ENCODE measurements around the gene TMEM138. TPM values are rescaled to one million over a fixed set of nuclear protein-coding genes. Genes with fewer than 3 reads are reported as not detected.

Gene TMEM138
- total RNA-seq, 1 donor, result 59.2 TPM

DNA sequence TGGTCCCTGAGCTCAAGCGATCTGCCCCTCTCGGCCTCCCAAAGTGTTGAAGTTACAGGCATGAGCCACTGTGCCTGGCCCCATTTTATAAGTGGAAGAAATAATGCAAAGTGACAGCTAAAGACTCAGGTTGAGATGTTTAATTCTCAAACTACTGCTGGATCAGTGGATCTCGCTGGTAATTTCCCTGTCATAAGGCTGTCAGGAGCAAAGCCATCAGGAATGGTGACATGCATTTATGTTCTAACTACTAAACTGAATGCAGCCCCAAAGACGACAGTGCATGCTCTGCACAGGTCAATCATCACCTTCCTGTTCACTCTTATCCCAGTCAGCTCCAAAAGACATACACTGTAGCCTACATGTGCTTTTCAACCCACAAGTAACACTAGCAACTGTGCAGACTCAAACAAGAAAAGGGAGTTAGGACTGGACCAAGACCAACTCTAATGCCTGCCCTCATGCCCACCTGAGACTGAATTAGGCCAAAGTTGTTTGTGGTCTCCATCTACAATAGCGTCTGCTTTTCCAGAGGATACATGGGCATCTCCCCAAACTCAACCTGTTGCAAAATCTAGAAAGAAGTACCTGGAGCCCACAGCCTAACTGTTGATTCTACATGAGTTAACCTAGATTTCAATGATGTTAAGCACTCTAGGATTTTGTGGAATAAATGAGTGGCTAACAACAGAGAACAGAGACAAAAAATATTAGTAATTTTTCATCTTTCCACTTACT lies 45.0 kb downstream of the TMEM138 start:
- TF ChIP-seq, protein P1, sequence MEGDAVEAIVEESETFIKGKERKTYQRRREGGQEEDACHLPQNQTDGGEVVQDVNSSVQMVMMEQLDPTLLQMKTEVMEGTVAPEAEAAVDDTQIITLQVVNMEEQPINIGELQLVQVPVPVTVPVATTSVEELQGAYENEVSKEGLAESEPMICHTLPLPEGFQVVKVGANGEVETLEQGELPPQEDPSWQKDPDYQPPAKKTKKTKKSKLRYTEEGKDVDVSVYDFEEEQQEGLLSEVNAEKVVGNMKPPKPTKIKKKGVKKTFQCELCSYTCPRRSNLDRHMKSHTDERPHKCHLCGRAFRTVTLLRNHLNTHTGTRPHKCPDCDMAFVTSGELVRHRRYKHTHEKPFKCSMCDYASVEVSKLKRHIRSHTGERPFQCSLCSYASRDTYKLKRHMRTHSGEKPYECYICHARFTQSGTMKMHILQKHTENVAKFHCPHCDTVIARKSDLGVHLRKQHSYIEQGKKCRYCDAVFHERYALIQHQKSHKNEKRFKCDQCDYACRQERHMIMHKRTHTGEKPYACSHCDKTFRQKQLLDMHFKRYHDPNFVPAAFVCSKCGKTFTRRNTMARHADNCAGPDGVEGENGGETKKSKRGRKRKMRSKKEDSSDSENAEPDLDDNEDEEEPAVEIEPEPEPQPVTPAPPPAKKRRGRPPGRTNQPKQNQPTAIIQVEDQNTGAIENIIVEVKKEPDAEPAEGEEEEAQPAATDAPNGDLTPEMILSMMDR (IDR thresholded peaks at IDR 0.05; ENCODE audit: insufficient read depth, low read depth, low read length), result no peak
- no peak for DNase-seq (ENCODE audit: low read depth)
- H3K4me3 ChIP-seq (ENCODE audit: low read depth, low read length), result no peak overlapping the region

DNA sequence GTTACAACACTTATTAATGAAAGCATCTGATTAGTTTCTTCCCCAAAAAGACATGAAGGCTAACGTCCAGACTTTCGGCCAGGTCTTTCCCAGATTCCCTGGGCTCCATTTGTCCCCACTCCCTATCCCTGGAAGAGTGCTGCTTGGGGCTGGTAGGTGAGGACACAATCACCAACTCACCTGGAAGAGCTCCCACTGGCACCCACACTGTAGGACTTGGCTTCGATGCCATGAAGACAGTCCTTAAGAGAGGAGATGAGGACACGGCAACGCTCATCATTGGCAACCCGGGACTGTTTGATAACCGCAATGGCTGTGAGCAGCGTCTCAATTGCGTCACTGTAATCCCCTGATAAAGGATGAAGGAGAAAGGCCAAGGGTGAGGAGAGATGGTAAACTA lies 49.4 kb downstream of the TMEM138 start:
- no peak overlapping the region for H3K4me3 ChIP-seq (ENCODE audit: low read depth, low read length)
- TF ChIP-seq, protein P1 (IDR thresholded peaks at IDR 0.05; ENCODE audit: insufficient read depth, low read depth, low read length), result no peak
- no peak for DNase-seq (ENCODE audit: low read depth)

DNA sequence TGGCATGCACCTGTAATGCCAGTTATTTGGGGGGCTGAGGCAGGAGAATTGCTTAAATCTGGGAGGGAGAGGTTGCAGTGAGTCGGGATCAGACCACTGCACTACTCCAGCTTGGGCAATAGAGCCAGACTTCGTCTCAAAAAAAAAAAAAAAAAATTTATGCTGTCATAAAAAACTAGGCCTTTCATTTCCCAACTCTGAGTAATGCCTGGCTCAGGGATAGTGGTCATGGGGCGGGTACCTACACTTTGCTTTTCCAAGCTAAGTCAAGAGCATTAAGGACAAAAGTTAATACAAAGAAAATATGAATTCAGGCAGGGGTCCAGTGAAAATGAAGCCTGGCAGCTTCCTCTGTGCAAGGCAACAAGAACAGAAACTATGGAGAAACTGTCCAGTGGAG lies 51.3 kb downstream of the TMEM138 start:
- no peak overlapping the region for H3K4me3 ChIP-seq (ENCODE audit: low read depth, low read length)
- DNase-seq (ENCODE audit: low read depth), result peak; percentile 39
- TF ChIP-seq, protein P1 (IDR thresholded peaks at IDR 0.05; ENCODE audit: insufficient read depth, low read depth, low read length), result no peak

DNA sequence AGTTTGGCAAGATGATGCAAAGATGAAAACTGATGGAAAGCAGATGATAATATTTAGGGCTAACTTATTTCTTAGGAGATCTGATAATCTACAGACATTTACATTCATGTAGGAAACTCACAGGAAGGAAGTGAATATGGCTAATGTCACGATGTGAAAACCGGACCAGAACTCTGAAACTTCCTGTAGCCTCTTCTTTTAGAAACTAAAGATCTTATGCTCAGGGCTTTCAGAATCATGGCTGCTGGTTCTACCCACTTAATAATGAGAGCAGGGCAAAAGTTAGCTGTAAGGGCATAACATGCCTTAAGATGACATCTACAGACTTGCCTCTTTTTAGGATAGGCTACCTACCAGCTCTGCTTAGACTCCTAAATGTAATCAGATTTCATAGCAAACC lies 52.4 kb downstream of the TMEM138 start:
- DNase-seq (ENCODE audit: low read depth), result no peak
- no peak overlapping the region for H3K4me3 ChIP-seq (ENCODE audit: low read depth, low read length)
- TF ChIP-seq, protein P1 (IDR thresholded peaks at IDR 0.05; ENCODE audit: insufficient read depth, low read depth, low read length), result no peak

DNA sequence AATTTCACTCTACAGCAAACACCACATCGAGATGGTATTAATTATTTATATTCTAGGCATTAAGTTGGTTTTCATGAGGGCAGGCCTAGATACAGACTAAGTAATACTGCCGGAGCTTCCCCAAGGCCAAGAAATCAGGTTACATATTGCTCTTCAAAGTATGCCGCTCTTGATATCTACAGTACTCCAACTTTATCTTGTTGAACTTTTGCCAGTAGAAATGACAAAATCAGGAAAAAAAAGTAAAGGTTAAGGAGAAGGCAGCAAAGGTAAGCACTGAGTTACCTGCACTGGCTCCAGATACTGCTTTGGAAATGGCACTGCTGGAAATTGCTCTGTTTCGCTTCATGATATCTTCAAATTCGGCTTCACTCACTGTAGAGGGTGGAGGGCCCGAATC lies 53.2 kb downstream of the TMEM138 start:
- TF ChIP-seq, protein P1 (IDR thresholded peaks at IDR 0.05; ENCODE audit: insufficient read depth, low read depth, low read length), result no peak
- H3K4me3 ChIP-seq (ENCODE audit: low read depth, low read length), result no peak overlapping the region
- no peak for DNase-seq (ENCODE audit: low read depth)

DNA sequence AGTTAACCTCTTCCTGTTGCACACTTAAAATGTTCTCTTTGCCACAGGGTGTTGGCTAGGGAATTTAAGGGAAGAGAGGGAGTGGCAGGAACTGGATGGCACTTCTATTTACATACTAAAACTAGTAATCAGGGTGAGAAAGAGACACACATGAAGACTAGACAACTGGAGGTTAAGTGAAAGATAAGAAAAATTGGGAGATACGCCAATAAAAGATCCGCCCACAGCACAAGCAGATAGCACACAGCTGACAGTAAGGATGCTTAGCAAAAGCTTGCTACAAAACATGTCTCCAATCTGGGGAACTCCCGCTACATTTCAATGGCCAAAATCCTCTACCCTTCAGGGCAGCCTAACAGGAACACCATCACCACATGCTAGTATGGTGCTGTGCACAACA lies 54.8 kb downstream of the TMEM138 start:
- H3K4me3 ChIP-seq (ENCODE audit: low read depth, low read length), result no peak overlapping the region
- TF ChIP-seq, protein P1 (IDR thresholded peaks at IDR 0.05; ENCODE audit: insufficient read depth, low read depth, low read length), result no peak
- no peak for DNase-seq (ENCODE audit: low read depth)

DNA sequence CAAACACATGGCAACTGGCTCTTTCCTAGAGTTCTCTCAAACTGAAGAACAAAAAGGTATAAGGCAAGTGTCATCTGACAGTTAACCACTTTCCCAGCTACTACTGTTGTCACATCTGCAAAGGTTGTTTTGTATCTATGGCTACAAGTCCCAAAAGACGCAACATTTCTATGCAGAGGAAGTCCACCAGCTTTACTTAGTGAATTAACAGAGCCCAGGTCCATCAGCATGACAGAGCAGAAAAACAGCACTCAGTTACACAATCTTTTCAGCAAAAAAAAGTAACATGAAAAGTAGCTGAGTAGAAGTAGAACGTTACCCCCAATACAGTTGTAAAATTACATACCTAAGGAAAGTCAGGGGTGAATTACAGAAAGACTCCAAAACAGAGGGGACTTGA lies 55.5 kb downstream of the TMEM138 start:
- peak; percentile 63 for DNase-seq (ENCODE audit: low read depth)
- TF ChIP-seq, protein P1 (IDR thresholded peaks at IDR 0.05; ENCODE audit: insufficient read depth, low read depth, low read length), result no peak
- no peak overlapping the region for H3K4me3 ChIP-seq (ENCODE audit: low read depth, low read length)
